GM21528 (cell line): ENCODE measurements around the gene OR1D5.
"Not testable (repeated sequence)": the region's sequence is repeated elsewhere in the genome, so short reads cannot be mapped to it uniquely, and the experiment has no call there.

Experiments
- ATAC-seq: cut with Tn5 transposase; IDR thresholded peaks from one replicate; pipeline ENCODE4 v1.9.1; 2021; ENCODE audit warnings: mild to moderate bottlenecking, moderate library complexity; ENCODE audit not compliant: unreplicated experiment, low FRiP score

The OR1D5 gene, protein sequence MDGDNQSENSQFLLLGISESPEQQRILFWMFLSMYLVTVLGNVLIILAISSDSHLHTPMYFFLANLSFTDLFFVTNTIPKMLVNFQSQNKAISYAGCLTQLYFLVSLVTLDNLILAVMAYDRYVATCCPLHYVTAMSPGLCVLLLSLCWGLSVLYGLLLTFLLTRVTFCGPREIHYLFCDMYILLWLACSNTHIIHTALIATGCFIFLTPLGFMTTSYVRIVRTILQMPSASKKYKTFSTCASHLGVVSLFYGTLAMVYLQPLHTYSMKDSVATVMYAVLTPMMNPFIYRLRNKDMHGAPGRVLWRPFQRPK

DNA sequence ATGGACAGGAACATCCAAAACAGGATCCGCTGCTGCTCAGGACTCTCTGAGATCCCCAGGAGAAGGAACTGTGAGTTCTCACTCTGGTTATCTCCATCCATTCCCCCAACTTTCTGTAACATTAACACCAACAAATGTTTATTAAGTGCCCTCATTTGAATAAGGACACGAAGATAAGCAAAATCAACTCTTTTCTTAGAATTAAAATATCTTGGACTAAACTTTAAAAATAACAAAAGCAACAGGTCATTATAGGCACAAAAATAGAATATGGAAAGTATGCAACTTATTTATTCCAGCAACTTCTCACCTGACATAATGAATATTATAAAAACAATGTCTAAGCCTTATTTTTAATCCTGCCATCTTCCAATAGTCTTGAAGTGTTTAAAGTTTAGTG is at the start of gene OR1D5:
TSS of gene OR1D5 (minus strand) at position 101 of the 400 bp plus-strand sequence. CDS start at position 101, 0 bp downstream.
- ATAC-seq = not testable (repeated sequence)

DNA sequence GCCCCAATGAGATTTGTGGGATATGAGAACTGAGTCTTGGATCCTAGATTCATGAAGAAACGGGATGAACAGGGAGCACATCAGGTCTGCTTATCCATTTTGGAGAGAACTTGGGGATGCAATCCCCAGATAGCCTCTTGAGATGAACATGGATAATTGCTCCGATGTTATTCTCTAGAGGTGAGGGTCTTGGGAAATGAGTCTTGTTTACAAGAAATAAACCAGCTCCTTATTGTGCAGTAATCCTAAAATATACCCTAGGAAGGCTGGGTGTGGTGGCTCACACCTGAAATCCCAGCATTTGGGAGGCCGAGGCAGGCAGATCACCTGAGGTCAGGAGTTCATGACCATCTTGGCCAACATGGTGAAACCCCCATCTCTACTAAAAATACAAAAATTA is 40.9 kb upstream of the OR1D5 start, which contains the start of gene OR1D2:
TSS of gene OR1D2 (minus strand) at position 101 of the 400 bp plus-strand sequence. CDS start 11,426 bp downstream, outside the sequence.
- no peak for ATAC-seq

DNA sequence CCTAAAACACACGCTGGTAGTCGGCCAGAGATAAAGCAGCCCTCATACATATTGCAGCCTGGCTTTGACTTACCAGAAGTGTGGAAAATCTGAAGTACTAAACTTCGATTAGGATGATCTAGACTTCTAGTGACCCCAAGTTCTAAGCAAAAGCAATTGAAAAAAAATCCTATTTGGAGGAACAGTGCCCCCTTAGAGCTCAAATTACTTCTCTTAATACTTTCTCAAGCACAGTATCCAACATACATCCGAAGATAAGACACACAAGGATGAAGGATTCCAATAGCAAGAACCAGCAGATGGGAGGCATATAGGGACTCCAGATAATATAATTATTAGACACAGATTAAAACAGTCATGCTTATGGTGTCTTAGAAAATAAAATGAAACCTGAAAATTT is 10.4 kb upstream of the OR1D5 start:
- not testable (repeated sequence) for ATAC-seq

DNA sequence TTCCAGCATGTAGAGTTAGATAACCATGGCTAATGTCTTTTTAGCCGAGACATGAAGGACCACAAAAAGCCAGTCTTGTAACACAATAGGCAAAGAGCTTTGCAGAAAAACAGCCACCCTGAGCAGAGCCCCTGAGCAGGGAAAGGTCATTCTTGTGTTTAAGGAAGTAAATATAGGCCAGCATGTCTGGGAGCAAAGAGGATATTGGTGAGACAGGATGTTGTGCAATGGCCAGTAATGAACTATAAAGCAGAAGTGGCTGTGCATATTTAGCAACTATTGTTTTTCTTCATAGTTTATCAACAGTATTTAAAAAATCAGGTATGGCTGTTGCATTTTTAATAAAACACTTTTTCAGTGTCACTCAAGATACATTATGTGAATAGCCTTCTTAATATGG is 1.8 kb upstream of the OR1D5 start:
- not testable (repeated sequence) for ATAC-seq

DNA sequence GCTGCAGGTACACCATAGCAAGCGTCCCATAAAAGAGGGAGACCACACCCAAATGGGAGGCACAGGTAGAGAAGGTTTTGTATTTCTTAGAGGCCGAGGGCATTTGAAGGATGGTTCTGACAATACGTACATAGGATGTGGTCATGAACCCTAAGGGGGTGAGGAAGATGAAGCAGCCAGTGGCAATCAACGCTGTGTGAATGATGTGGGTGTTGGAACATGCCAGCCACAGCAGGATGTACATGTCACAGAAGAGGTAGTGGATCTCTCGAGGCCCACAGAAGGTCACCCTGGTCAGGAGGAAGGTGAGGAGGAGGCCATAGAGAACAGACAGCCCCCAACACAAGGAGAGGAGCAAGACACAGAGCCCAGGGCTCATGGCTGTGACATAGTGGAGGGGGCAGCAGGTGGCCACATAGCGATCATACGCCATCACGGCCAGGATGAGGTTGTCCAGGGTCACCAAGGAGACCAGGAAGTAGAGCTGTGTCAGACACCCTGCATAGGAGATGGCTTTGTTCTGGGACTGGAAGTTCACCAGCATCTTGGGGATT is 506 bp downstream of the OR1D5 start:
- ATAC-seq = not testable (repeated sequence)

DNA sequence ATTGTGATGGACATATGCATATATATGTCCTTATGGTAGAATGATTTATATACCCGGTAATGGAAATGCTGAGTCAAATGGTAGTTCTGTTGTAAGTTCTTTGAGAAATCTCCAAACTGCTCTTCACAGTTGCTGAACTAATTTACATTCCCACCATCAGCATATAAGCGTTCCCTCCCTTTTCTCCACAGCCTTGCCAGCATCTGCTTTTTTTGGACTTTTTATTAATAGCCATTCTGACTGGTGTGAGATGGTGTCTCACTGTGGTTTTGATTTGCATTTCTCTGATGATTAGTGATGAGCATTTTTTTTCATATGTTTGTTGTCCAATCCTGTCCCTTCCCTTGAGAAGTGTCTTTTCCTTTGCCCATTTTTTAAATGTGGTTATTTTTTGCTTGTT is 8.5 kb downstream of the OR1D5 start:
- not testable (repeated sequence) for ATAC-seq

DNA sequence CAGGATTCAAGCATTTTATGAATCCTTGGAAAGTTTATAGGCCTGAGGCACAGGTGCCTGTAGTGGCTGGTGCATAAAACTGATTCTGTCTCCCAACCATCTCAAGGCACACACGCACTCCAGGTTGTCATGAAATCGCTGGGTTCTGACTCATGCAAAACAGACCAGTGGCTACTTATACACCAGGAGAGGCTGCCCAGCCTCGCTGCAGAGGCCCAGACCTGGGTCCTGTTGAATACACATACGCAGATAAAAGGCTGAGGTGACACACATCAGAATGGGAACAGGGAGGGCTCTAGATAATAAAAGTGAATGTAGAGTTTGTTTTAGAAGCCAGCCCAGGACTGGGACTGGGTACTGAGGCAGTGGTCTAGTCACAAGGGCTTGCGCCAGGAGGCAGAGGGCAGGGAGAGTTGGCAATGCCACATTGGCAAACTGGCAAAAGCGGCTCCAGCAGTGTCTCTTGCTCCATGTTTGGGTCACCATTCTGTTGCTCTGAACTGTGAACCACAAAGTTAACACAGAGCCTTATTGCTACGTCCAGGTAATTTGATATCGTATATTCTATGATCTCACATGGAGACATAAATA is 13.6 kb downstream of the OR1D5 start:
- no peak for ATAC-seq

DNA sequence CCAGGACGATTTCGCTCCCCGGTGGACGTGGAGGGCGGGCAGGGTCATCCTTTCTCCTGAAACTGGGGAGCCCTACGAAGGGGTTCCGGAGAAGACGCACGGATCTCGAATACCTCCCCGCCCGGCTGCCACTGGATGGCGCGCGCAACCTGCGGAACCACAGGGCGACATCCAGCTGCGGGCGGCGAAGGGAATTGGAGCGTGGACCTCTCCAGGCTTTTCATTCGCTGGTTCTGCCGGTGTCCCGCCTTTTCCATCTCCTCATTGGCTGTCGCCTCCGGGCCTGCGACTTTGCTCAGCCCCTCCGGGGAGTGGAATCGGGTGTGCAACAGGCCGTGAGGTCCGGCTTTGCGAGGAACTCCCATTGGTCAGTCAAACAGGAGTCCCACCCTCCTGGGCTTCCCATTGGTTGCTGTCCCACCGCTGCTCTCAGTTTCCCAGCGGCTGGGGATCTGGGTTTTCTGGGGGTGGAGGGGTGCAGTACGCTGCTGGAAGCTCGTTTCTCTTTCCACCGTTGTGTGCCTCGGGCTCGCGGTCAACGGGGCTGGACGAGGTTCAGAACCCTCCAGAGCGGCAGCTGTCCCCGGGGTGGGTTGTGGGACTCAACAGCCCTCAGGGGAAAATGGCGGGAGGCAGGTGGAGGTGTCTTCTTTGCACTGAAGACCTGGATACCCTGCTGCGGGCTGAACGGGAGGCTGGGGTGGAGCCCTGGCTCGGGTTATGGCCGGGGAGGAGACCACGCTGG is 14.5 kb downstream of the OR1D5 start:
- ATAC-seq = peak; percentile 97

DNA sequence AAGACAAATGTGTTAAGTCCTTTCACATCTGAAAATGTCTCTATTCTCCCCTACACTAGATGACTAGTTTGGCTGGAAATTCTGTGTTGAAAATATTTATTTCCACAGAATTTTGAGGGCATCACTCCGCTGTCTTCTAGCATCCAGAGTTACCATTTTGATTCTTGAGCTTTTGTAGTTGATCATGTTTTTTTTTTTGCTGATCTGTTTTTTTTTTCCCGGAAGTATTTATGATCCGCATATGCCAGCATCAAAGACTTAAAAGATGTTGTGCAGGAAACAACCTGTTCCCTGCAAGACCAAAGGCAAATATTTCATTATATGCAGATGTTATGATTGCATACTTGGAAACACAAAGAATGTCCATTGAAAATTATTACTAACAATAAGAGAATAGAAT is 16.7 kb downstream of the OR1D5 start:
- no peak for ATAC-seq

DNA sequence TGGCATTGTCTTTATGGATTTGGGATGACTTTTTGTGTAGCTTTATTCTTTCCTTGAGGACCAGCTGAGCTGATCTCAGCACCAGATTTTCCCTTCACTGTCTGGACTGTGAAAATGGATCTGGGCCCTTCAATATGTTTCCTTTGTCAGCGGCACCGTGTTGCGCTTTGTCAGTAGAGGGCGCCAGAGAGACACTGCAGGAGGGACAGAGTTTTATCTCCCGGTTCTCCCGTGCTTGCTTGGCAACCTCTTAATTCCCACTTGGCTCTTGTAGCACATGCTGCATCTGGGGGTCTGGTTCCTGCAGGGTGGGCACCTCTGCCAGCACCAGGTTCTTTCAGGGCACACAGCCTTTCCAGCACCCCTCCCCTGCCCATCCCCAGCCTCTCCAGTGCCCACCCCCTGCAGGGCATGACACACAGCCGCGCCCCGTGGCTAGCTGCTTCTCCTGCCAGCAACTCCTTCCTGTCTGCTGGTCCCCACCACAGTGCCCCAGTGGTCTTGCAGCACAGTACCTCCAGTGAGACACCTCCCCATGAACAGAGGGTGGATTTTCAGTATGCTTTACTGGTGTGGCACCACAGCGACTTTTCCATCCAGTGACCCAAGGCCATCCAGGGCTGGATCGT is 19.6 kb downstream of the OR1D5 start:
- no peak for ATAC-seq

DNA sequence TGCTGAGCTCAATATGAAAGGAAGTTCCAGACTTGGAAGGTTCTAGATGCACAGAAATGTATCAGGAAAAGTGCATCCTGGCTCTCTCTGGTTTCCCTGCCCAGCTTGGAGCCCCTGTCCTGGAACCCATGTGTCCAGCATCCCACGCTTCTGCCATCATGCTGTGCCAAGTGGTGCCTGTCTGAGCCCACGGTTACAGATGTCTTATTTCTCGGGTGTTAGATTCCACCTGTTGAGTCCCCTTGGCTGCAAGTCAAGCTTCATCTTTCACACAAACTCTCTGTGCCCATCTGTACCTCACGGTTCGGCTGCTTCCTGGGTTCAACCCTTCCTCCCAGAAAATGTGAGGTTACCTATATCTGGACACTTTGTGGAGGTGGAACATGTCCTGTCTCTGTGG is 22.5 kb downstream of the OR1D5 start:
- no peak for ATAC-seq

DNA sequence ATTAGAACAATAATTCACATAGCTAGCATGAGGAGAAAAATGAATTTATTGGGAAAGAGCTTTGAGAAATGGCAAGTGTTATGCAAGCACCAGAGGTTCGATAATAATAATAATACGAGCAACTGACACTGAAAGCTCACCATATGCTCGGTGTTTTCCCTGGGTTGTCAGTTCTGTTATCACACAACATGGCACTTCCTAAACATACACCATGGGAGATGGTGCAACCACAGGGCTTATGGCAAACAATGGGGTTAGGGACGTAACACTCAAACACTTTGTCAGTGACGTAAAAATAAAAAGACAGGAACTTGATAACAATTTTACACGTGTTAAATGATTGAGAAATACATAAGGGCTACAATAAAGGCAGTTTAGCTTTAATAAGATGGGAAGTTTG is 23.7 kb downstream of the OR1D5 start:
- no peak for ATAC-seq

DNA sequence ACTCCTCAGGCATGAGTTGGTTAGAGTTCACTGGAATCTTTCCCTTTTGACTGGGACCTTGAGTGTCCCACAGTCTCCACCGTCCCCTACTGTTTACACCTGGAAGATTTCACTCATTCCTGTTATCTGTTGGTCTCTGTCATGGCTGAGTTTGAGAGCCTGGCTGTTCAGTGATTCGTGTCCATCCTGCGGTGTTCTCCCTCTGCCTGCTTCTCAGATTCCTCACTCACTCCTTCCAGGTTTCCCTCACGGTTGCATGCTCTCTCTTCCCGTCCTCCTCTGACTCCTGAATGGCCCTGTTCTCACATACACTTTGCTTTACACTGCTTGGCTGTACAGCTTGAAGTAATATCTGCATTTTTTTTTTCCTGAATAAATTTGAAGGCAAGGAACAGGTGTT is 24.5 kb downstream of the OR1D5 start:
- ATAC-seq = no peak

DNA sequence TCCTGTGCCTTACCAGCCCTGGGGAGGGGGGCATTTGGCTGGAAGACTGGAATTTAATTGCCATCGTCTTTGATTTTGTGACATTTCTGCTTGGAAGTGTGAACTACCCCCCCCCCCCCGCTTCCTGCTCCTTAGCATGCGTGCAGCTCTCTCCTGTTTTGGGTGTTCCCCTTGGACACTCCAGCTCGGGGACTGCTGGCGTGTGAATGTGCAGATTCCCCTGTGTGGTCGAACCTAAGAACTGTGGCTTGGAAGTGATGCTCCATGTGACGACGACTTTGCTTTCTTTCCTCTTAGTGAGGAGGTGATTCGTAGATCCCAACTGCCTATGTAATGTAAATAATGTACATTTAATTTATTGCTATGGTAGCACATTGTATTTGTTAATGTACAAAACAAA is 26.1 kb downstream of the OR1D5 start:
- ATAC-seq = no peak

DNA sequence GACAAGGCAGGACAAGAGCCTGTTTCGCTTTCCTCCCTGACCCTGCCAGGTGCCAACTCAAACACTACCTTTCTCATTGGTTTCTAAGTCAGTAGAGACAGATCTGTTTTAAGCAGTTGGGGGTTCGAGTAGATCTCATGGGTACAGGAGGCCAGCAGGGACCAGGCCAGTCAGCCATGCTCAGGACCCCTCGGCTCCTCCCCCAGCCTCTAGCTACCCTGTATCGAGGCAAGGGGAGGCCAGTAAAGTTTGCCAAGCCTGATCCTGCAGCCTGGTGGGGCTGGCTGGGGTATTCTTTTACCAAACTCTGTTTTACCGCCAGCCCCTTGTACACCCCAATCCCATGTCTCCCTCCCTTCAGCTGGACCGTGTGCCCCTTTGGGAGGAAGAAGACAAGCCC is 26.6 kb downstream of the OR1D5 start:
- ATAC-seq = no peak

DNA sequence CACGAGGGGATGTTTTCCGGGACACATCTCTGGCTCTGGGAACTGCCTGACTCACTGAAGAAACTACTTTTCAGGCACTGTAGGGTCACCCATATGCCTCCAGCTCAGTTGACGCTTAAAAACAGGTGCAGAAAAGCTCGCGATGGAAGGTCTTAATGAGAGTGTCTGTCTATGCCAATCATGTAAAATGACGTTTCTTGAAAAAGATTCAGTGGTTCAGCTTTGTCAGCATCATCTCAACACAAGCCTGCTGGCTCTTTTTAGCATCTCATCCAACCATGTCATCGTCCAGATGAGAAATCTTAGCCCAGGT is 27.5 kb downstream of the OR1D5 start:
- ATAC-seq = no peak

DNA sequence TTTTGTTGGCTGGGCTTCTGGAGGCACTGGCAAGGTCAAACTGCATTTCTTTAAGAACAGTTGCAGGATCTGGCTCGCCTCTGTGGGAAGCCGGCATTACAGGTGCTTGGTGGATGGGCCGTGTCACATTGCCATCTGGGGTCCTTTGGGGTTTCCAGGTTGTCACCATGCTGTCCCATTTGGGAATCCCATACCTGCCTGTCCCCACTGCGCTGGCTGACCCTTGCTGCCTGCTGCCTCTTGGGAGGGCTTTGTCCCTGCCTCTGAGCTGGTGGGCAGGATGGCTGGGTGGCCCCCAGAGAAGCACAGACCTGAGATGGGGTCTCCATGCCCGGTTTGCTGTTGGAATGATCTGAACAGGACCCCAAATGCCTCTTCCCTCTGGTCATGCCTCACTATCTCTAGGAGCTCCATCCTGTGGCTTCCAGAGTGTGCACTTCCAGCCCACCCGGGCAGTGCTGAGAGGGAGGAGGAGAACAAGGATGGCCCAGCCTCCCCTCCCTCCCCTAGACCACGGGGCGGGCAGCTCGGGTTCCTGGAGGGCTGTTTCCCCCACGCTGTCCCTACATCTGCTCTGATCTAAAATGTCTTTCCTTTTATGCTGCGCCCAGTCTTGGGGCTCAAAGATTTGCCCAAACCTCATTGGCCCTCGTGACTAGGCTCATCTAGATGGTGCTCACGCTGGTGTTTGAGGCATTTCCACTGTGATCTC is 28.0 kb downstream of the OR1D5 start:
- no peak for ATAC-seq

DNA sequence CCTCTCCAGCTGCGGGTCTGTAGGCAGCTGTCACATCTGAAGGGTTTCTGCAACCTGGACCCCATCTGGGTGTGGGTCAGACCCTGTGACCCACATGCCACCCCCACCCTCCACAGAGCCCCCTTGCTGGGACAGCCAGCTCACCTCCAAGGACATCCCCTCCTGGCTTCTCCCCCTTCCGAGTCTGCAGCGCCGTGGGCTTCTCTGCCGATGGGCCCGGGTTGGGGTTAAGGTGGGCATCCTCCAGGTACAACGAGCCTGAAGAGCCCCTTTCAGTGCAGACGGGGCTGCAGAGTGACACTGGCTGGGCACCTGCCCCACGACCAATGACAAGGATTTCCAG is 28.9 kb downstream of the OR1D5 start:
- no peak for ATAC-seq

DNA sequence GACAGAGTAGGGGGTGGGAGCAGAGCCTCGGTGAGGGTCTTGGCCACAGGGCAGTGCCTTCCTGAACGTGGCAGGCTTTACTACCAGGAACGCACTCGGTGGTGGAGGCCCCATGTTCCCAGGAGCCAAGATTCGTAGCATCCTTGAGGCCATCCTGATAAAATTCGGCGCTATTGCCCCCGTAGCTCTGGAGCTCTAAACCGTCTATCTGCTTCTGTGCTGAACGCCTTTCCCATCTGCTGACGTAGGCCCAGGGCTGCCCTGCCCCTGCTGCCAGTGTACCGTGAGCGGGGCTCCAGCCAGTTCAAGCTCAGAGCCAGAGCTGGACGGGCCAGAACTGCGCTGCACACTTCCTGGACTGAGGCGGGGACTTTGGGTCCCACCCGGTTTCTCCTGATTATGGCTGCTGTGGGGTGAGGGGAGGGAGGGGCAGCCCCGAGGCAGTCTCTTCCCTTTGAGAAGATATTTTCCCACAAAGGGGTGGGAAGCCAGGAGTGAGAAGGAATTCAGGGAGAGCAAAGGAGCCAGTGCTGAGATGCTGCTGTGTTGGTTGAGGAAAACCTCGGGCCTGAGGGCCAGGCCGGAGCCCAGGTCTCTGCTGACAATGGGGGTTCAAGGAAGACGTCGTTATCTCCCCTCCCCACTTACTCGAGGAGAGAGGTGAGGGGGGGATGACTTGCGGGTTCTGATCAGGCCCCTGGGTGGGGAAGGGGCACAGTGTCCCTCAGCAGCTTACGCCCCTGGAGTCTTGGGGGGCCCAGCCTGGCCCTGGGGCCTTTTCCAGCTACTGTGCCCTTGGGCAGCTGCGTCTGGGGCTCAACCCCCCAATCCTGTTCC is 29.4 kb downstream of the OR1D5 start:
- ATAC-seq = no peak

DNA sequence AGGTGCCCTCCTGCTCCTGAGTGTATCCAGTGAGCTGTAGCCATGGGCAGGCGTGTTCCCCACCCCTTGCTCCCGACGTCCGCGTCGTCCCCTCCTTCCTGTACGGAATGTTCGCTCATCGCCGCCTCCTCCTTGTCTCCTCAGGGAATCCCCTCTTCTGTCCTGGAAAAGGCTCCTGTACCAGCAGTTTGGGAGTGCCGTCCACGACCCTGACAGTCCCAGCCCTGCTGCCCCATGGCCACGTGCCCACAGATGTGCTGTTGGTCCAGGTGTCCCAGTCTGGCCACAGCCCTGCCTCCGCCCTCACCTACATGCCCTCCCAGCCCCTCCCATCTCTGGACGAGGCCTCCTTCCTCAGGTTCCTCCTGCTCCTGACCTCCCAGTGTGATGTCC is 30.2 kb downstream of the OR1D5 start:
- ATAC-seq = no peak
